ENCODE results near the gene USB1. TPM values are rescaled to one million over a fixed set of nuclear protein-coding genes. Genes with fewer than 3 reads are reported as not detected.

Gene USB1
- total and polyA plus RNA-seq, 2 experiments from 2014 or later: 79.6 to 118 TPM

- Histone ChIP-seq H3F3A (replicated peaks; ENCODE audit: low read depth) (0 out of 2 replicates have a peak, but pooled peaks cover 2% of the 10 kb centered on the region), H3K9me2 (ENCODE audit: insufficient read depth) (no peaks in the 10 kb centered on the region), H4K20me1 (replicated peaks; ENCODE audit: insufficient read depth) (no peaks in the 10 kb centered on the region), H3K27ac (ENCODE audit: low read depth) (no peak overlapping the region), H3K27me3 (ENCODE audit: insufficient read depth) (no peaks in the 10 kb centered on the region), H2AFZ (no peak overlapping the region), H3K36me3 (ENCODE audit: insufficient read depth) (no peaks in the 10 kb centered on the region), H3K4me3 (no peak overlapping the region), H3K4me1 (ENCODE audit: insufficient read depth) (no peaks in the 10 kb centered on the region), H3K79me2 (replicated peaks; ENCODE audit: insufficient read depth) (no peaks in the 10 kb centered on the region), H3K4me2 (no peak overlapping the region)
- Mint-ChIP-seq H3K27me3 (ENCODE audit: insufficient read depth, low read depth, poor library complexity) (peaks cover 6% of the 10 kb centered on the region), H3K4me1 (peaks cover 4% of the 10 kb centered on the region), H3K9me3 (no peaks in the 10 kb centered on the region), H3K36me3 (ENCODE audit: low read depth) (no peaks in the 10 kb centered on the region), H3K4me3 (no peak overlapping the region), H3K27ac (no peak overlapping the region)
- DNase-seq (ENCODE audit: low spot score) (no peak), ATAC-seq (no peak)
- TF ChIP-seq POLR2AphosphoS5 (IDR thresholded peaks at IDR 0.05; ENCODE audit: low read depth) (no peak), EZH2phosphoT487 (IDR thresholded peaks at IDR 0.05; ENCODE audit: unreplicated experiment) (no peak), REST (IDR thresholded peaks at IDR 0.05; ENCODE audit: unreplicated experiment) (no peak), ZNF331 (CRISPR knock-in tag; IDR thresholded peaks at IDR 0.05; ENCODE audit: low read depth) (no peak), CREB1 (CRISPR knock-in tag; IDR thresholded peaks at IDR 0.05; ENCODE audit: low read depth) (no peak), NANOG (IDR thresholded peaks at IDR 0.05; ENCODE audit: borderline replicate concordance) (no peak), EZH2 (IDR thresholded peaks at IDR 0.05; ENCODE audit: low read depth, unreplicated experiment) (no peak), ZNF114 (CRISPR knock-in tag; IDR thresholded peaks at IDR 0.05) (no peak), STAT1 (IDR thresholded peaks at IDR 0.05; ENCODE audit: unreplicated experiment) (no peak), JUNB (IDR thresholded peaks at IDR 0.05; ENCODE audit: unreplicated experiment) (no peak)
- TF ChIP-seq, protein P1, sequence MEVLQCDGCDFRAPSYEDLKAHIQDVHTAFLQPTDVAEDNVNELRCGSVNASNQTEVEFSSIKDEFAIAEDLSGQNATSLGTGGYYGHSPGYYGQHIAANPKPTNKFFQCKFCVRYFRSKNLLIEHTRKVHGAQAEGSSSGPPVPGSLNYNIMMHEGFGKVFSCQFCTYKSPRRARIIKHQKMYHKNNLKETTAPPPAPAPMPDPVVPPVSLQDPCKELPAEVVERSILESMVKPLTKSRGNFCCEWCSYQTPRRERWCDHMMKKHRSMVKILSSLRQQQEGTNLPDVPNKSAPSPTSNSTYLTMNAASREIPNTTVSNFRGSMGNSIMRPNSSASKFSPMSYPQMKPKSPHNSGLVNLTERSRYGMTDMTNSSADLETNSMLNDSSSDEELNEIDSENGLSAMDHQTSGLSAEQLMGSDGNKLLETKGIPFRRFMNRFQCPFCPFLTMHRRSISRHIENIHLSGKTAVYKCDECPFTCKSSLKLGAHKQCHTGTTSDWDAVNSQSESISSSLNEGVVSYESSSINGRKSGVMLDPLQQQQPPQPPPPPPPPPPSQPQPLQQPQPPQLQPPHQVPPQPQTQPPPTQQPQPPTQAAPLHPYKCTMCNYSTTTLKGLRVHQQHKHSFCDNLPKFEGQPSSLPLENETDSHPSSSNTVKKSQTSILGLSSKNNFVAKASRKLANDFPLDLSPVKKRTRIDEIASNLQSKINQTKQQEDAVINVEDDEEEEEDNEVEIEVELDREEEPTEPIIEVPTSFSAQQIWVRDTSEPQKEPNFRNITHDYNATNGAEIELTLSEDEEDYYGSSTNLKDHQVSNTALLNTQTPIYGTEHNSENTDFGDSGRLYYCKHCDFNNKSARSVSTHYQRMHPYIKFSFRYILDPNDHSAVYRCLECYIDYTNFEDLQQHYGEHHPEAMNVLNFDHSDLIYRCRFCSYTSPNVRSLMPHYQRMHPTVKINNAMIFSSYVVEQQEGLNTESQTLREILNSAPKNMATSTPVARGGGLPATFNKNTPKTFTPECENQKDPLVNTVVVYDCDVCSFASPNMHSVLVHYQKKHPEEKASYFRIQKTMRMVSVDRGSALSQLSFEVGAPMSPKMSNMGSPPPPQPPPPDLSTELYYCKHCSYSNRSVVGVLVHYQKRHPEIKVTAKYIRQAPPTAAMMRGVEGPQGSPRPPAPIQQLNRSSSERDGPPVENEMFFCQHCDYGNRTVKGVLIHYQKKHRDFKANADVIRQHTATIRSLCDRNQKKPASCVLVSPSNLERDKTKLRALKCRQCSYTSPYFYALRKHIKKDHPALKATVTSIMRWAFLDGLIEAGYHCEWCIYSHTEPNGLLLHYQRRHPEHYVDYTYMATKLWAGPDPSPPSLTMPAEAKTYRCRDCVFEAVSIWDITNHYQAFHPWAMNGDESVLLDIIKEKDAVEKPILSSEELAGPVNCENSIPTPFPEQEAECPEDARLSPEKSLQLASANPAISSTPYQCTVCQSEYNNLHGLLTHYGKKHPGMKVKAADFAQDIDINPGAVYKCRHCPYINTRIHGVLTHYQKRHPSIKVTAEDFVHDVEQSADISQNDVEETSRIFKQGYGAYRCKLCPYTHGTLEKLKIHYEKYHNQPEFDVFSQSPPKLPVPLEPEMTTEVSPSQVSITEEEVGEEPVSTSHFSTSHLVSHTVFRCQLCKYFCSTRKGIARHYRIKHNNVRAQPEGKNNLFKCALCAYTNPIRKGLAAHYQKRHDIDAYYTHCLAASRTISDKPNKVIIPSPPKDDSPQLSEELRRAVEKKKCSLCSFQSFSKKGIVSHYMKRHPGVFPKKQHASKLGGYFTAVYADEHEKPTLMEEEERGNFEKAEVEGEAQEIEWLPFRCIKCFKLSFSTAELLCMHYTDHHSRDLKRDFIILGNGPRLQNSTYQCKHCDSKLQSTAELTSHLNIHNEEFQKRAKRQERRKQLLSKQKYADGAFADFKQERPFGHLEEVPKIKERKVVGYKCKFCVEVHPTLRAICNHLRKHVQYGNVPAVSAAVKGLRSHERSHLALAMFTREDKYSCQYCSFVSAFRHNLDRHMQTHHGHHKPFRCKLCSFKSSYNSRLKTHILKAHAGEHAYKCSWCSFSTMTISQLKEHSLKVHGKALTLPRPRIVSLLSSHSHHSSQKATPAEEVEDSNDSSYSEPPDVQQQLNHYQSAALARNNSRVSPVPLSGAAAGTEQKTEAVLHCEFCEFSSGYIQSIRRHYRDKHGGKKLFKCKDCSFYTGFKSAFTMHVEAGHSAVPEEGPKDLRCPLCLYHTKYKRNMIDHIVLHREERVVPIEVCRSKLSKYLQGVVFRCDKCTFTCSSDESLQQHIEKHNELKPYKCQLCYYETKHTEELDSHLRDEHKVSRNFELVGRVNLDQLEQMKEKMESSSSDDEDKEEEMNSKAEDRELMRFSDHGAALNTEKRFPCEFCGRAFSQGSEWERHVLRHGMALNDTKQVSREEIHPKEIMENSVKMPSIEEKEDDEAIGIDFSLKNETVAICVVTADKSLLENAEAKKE (CRISPR knock-in tag; IDR thresholded peaks at IDR 0.05): no peak
- TF ChIP-seq, protein P2, sequence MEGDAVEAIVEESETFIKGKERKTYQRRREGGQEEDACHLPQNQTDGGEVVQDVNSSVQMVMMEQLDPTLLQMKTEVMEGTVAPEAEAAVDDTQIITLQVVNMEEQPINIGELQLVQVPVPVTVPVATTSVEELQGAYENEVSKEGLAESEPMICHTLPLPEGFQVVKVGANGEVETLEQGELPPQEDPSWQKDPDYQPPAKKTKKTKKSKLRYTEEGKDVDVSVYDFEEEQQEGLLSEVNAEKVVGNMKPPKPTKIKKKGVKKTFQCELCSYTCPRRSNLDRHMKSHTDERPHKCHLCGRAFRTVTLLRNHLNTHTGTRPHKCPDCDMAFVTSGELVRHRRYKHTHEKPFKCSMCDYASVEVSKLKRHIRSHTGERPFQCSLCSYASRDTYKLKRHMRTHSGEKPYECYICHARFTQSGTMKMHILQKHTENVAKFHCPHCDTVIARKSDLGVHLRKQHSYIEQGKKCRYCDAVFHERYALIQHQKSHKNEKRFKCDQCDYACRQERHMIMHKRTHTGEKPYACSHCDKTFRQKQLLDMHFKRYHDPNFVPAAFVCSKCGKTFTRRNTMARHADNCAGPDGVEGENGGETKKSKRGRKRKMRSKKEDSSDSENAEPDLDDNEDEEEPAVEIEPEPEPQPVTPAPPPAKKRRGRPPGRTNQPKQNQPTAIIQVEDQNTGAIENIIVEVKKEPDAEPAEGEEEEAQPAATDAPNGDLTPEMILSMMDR (conservative IDR thresholded peaks at IDR 0.05; ENCODE audit: low read depth in 2 of 2): no peak
These were observed 37.0 kb upstream of the USB1 start for GRCh38 chr16:57964157-57964700.

All from GM23338 (cell line).